NOMO-1 (cell line): ENCODE data around the gene ESX1.
A peak's percentile ranks its signal among the peaks of the same experiment; 100 is the strongest.
"Not testable (repeated sequence)": the region's sequence is repeated elsewhere in the genome, so short reads cannot be mapped to it uniquely, and the experiment has no call there.

ENCODE experiments used
- DNase-seq, 2 experiments: peaks; one replicate each; lab custom pipeline; 2025; ENCODE audit not compliant: unreplicated experiment in 2 of 2; lab: John Stamatoyannopoulos, UW

Gene ESX1

GRCh38 chrX:104254442-104255115, at the start of gene ESX1:
Gene ESX1, minus strand, starts transcription at chrX:104254933. Its CDS starts 84 bp downstream, at chrX:104254849.
- DNase-seq = no peak

GRCh38 chrX:104295636-104296035, 40.9 kb upstream of the ESX1 start:
- DNase-seq = no peak

GRCh38 chrX:104288961-104289360, 34.2 kb upstream of the ESX1 start:
- no peak for DNase-seq

- DNase-seq = no peak
Measured at GRCh38 chrX:104288269-104288668, 33.5 kb upstream of the ESX1 start.

GRCh38 chrX:104285201-104285600, 30.5 kb upstream of the ESX1 start:
- DNase-seq = no peak

GRCh38 chrX:104284507-104284906, 29.8 kb upstream of the ESX1 start:
- DNase-seq = no peak

GRCh38 chrX:104282166-104282725, 27.5 kb upstream of the ESX1 start:
- DNase-seq = no peak

GRCh38 chrX:104281564-104281963, 26.8 kb upstream of the ESX1 start:
- DNase-seq = no peak

- no peak for DNase-seq
Measured at GRCh38 chrX:104280609-104281008, 25.9 kb upstream of the ESX1 start.

- peak in 1 of 2 experiments; percentile 10 for DNase-seq
Measured at GRCh38 chrX:104270916-104271512, 16.3 kb upstream of the ESX1 start.

- DNase-seq = no peak
Measured at GRCh38 chrX:104270212-104270611, 15.5 kb upstream of the ESX1 start.

GRCh38 chrX:104255465-104255864, 732 bp upstream of the ESX1 start:
- no peak for DNase-seq

- no peak for DNase-seq
Measured at GRCh38 chrX:104253567-104254441, 929 bp downstream of the ESX1 start.

- no peak for DNase-seq
Measured at GRCh38 chrX:104250470-104250869, 4.3 kb downstream of the ESX1 start.

GRCh38 chrX:104230060-104230459, 24.7 kb downstream of the ESX1 start:
- DNase-seq = not testable (repeated sequence)

GRCh38 chrX:104211187-104211586, 43.5 kb downstream of the ESX1 start:
- no peak for DNase-seq

GRCh38 chrX:104205548-104205947, 49.2 kb downstream of the ESX1 start:
- no peak for DNase-seq
